Activated B cell treated with CpG ODN at 0.5 μM for 24 hours (primary cell): ENCODE measurements around the gene SMIM32. TPM values are rescaled to one million over a fixed set of nuclear protein-coding genes. Genes with fewer than 3 reads are reported as not detected.

Experiments used
- ATAC-seq: fragments of 200-7000 bp; cut with Tn5 transposase; one replicate; pipeline ENCODE4 v1.10.0; 2021; ENCODE audit warnings: low read depth, mild to moderate bottlenecking, moderate library complexity
- CTCF ChIA-PET: fragments of 350-600 bp; sonication (Branson Sonifier 250); formaldehyde crosslinking; loops from one replicate; lab custom pipeline; 2021; ENCODE audit warnings: antibody characterized with exemption; lab: Charles Lee
- POLR2A ChIA-PET: fragments of 350-600 bp; sonication (Branson Sonifier 250); formaldehyde crosslinking; loops from one replicate; lab custom pipeline; 2021; ENCODE audit warnings: antibody characterized with exemption; lab: Charles Lee
- DNase-seq: peaks from one replicate; pipeline ENCODE4 v3.0.0; 2022
- H3K27ac Mint-ChIP-seq: one replicate; pipeline ENCODE4 v1.8.0; 2020; ENCODE audit warnings: mixed read lengths
- H3K27me3 Mint-ChIP-seq: one replicate; pipeline ENCODE4 v1.8.0; 2021; ENCODE audit warnings: mixed read lengths
- H3K36me3 Mint-ChIP-seq: one replicate; pipeline ENCODE4 v1.8.0; 2021; ENCODE audit warnings: low read depth, mixed read lengths
- H3K4me1 Mint-ChIP-seq: one replicate; pipeline ENCODE4 v1.8.0; 2021; ENCODE audit warnings: mixed read lengths
- H3K4me3 Mint-ChIP-seq: one replicate; pipeline ENCODE4 v1.8.0; 2020; ENCODE audit warnings: mild to moderate bottlenecking, mixed read lengths
- H3K9me3 Mint-ChIP-seq: one replicate; pipeline ENCODE4 v1.8.0; 2020; ENCODE audit warnings: mixed read lengths
- intact Hi-C: fragments of 100-400 bp; cut with micrococcal nuclease; formaldehyde crosslinking; loops from one replicate; pipeline ENCODE4 v1.15.1; 2024
- total RNA-seq: library from RNA; stranded (reverse); gene quantifications from 2 replicates; pipeline ENCODE4 v1.2.3, GENCODE V29; 2022
- TF ChIP-seq, protein P1 (sequence below): fragments of 200-600 bp; IDR thresholded peaks from one replicate; pipeline ENCODE4 v1.8.0; 2022; ENCODE audit warnings: antibody characterized with exemption, mild to moderate bottlenecking

Gene SMIM32
- total RNA-seq, 1 donor from 2014 or later, result not detected

DNA sequence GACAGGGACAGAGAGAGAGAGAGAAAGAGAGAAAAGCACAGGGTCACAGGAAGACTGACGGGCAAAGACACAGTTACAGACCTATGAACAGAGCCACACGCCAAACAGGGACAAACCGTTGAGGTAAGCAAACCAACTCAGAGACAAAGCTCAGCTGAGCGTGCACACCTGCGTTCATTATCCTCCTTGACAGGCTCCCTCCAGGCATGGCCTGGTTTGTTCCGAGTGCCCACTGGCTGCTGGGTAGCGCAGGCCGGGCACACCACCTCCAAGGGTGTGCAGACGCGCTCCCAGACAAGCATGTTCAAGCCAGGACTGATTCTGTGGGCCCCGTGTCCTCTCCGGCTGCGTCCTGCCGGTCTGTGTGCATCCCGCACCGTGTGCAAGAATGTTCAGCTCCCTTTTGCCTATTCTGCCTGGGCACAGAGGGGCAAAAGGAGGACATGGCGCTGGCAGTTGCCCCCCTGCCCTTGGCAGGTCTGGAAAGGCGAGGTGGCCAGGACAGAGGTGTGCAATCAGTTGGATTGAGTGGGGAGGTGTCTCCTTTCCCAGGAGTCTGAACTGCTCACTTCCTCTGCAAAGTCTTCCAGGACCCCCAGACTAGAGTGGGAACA is 467 bp upstream of the SMIM32 start:
- DNase-seq, result no peak
- peaks cover 8% of the 10 kb centered on the region for H3K4me1 Mint-ChIP-seq
- H3K4me3 Mint-ChIP-seq, result no peak overlapping the region
- ATAC-seq, result no peak
- CTCF ChIA-PET, result no interaction called here
- H3K9me3 Mint-ChIP-seq, result no peaks in the 10 kb centered on the region
- POLR2A ChIA-PET, result no interaction called here
- TF ChIP-seq, protein P1, sequence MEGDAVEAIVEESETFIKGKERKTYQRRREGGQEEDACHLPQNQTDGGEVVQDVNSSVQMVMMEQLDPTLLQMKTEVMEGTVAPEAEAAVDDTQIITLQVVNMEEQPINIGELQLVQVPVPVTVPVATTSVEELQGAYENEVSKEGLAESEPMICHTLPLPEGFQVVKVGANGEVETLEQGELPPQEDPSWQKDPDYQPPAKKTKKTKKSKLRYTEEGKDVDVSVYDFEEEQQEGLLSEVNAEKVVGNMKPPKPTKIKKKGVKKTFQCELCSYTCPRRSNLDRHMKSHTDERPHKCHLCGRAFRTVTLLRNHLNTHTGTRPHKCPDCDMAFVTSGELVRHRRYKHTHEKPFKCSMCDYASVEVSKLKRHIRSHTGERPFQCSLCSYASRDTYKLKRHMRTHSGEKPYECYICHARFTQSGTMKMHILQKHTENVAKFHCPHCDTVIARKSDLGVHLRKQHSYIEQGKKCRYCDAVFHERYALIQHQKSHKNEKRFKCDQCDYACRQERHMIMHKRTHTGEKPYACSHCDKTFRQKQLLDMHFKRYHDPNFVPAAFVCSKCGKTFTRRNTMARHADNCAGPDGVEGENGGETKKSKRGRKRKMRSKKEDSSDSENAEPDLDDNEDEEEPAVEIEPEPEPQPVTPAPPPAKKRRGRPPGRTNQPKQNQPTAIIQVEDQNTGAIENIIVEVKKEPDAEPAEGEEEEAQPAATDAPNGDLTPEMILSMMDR, result no peak
- H3K27me3 Mint-ChIP-seq, result peaks cover 39% of the 10 kb centered on the region
- peaks cover 4% of the 10 kb centered on the region for H3K36me3 Mint-ChIP-seq
- H3K27ac Mint-ChIP-seq, result no peak overlapping the region
- intact Hi-C loops, result no loop called here

DNA sequence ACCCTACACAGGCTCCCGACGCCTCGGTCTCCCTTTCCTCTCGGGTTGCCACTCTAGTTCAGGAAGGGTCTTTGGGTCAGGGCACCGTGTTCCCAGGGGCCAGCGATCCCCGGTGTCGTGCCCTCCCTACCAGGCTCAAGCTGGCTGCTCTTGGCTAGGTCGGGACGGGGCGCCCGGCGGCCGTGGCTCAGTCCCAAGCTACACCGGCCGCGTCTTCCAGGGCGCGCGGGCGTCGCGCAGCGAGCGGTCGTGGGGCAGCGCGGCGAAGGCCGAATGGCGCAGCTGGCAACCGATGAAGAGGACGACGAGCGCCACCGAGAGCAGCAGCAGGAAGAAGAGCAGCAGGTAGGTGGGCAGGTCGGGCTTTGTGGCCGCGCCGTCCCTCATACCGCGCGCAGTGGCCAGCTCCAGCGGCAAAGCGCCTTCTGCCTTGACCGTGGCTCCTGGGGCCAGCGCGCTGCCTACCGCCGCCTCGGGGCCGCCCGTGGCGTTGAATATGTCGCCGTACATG is 892 bp downstream of the SMIM32 start:
- ChIA-PET CTCF (no interaction called here), POLR2A (no interaction called here)
- Mint-ChIP-seq H3K9me3 (no peaks in the 10 kb centered on the region), H3K27ac (no peak overlapping the region), H3K4me3 (no peak overlapping the region), H3K36me3 (peaks cover 14% of the 10 kb centered on the region), H3K4me1 (peaks cover 8% of the 10 kb centered on the region), H3K27me3 (peaks cover 39% of the 10 kb centered on the region)
- TF ChIP-seq, protein P1, result no peak
- ATAC-seq (no peak), DNase-seq (no peak)
- intact Hi-C loops, result no loop called here

DNA sequence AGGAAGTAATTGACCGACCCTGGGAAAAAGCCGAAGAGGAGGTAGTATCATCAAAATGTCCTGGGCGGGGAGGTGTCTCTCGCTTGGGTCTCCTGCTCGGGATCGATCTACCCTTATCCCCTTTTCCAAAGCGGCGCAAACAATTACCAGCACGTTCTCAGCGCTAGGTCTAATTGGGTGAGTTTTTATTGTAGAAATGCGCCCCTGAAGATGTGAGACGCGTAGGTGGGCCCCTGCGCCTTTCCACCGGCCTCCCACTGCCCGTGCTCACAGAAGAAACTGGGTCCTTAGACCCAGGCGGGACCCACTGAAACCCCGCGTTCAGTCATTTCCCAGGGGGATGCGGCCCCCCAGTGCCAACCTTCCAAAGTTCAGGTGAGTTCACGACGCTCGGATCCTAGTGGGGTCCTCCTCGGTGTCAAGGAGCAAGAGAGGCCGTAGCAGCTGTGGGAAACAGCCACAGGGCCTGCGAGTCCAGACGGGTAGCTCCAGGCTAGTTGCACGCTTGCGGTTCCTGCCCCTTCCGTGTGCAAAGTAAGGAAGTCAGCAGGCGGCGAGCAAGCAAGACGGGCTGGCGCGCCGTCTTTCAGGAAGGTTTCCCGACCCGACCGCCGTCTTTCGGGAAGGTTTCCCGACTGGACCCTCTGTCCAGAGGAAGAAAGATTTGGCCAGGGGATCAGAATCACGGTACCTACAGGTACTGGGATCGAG is 1.5 kb downstream of the SMIM32 start:
- Mint-ChIP-seq H3K4me1 (peaks cover 8% of the 10 kb centered on the region), H3K27me3 (peaks cover 39% of the 10 kb centered on the region), H3K4me3 (no peak overlapping the region), H3K27ac (no peak overlapping the region), H3K36me3 (peaks cover 20% of the 10 kb centered on the region), H3K9me3 (no peaks in the 10 kb centered on the region)
- ATAC-seq (no peak), DNase-seq (no peak)
- intact Hi-C loops, result no loop called here
- TF ChIP-seq, protein P1, result no peak
- POLR2A ChIA-PET, result no interaction called here
- CTCF ChIA-PET, result no interaction called here

DNA sequence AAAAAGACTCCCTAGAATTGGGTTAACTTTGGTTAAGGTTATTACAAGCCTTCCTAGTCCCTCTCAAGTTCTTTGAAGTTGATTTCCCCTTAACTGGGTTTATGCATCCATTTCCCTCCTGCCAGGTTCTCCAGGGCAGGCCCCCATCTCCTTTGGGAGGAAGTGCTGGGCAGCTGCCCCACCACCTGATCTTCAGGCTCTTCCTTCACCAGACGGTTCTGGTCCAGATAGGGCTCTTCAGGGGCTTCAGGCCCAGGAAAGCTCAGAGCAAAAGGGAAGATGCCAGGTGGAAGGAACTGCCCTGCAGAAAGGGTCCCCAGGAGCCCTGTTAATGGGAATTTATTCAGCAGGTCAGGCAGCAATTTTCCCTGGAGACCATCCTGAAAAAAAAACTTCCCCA is 2.1 kb downstream of the SMIM32 start:
- ChIA-PET CTCF (no interaction called here), POLR2A (no interaction called here)
- Mint-ChIP-seq H3K4me1 (peaks cover 8% of the 10 kb centered on the region), H3K4me3 (no peak overlapping the region), H3K27ac (no peak overlapping the region), H3K9me3 (no peaks in the 10 kb centered on the region), H3K27me3 (peaks cover 35% of the 10 kb centered on the region), H3K36me3 (peaks cover 25% of the 10 kb centered on the region)
- intact Hi-C loops, result no loop called here
- ATAC-seq, result no peak
- no peak for DNase-seq
- TF ChIP-seq, protein P1, result no peak

DNA sequence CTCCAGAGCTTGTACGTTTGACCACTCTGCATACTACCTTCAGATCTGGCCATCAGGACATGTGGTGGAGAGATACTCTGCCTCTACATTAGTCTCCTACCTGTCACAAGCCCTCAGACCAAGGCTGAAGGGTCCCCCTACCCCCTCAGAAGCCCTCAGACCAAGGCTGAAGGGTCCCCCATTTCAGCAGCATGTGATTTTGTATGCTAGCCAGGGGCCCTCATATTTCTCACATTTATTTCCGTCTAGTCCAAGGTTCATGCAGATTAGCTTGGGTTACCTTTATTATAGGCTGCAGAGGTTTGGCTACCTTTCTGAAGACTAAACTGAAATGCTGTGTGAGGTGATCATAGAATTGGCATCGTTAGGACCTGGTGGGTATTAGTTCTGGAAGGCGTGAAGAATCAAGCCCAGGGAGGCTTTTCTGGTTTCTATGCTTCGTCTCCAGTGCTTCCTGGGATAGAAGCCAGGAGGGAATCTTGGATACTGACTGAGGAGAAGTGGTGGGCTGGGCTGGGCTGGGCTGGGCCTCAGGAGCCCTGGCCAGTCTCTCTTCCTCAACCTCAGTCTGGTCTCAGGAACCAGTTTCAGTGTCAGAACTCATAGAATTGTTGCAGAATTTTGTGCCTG is 2.8 kb downstream of the SMIM32 start:
- Mint-ChIP-seq H3K36me3 (peaks cover 25% of the 10 kb centered on the region), H3K27me3 (peaks cover 29% of the 10 kb centered on the region), H3K9me3 (no peaks in the 10 kb centered on the region), H3K27ac (no peak overlapping the region), H3K4me1 (peaks cover 8% of the 10 kb centered on the region), H3K4me3 (no peak overlapping the region)
- POLR2A ChIA-PET, result no interaction called here
- intact Hi-C loops, result no loop called here
- CTCF ChIA-PET, result no interaction called here
- TF ChIP-seq, protein P1, result no peak
- no peak for DNase-seq
- no peak for ATAC-seq
